ENCODE measurements around the gene OAF. TPM values are rescaled to one million over a fixed set of nuclear protein-coding genes. Genes with fewer than 3 reads are reported as not detected.

Gene OAF
- total and polyA plus RNA-seq, 2 donors (not counting 1 experiment from before 2014, with no cell fraction given): 1.3 to 1.9 TPM

GRCh38 chr11:120223793-120224192 lies 13.0 kb downstream of the OAF start:
- Histone ChIP-seq H3K27ac (ENCODE audit: low read length in 2 of 2) (no peak overlapping the region), H3K27me3 (replicated peaks in 1 of 4; ENCODE audit: control extremely low read depth in 1 of 4, control insufficient read depth in 3 of 4, insufficient read depth in 4 of 4, low read length in 3 of 4) (no peaks in the 10 kb centered on the region), H4K20me1 (ENCODE audit: control insufficient read depth, insufficient read depth, low read length, poor library complexity, severe bottlenecking) (no peaks in the 10 kb centered on the region), H3K4me1 (ENCODE audit: control insufficient read depth in 2 of 2, insufficient read depth in 2 of 2, low read length in 2 of 2) (peaks cover 7 to 8% of the 10 kb centered on the region in 2 donors), H3K9ac (ENCODE audit: low read length) (no peak overlapping the region), H3K9me3 (ENCODE audit: control extremely low read depth in 1 of 3, control insufficient read depth in 2 of 3, insufficient read depth in 1 of 3, low read length in 2 of 3) (no peaks in the 10 kb centered on the region), H3K4me3 (ENCODE audit: control extremely low read depth in 1 of 5, extremely low read depth in 1 of 5, insufficient read depth in 1 of 5, low read depth in 2 of 5, low read length in 4 of 5) (no peak overlapping the region), H3K4me2 (replicated peaks; ENCODE audit: low read depth, low read length, poor library complexity, severe bottlenecking) (no peak overlapping the region), H3K36me3 (replicated peaks in 1 of 2; ENCODE audit: control extremely low read depth in 1 of 2, control insufficient read depth in 1 of 2, extremely low read depth in 1 of 2, insufficient read depth in 2 of 2, low read length in 1 of 2) (no peaks in the 10 kb centered on the region), H3K79me2 (ENCODE audit: control insufficient read depth, insufficient read depth, low read length) (no peaks in the 10 kb centered on the region), H2AFZ (ENCODE audit: insufficient read depth, low read depth, low read length, poor library complexity, severe bottlenecking) (no peak overlapping the region)
- TF ChIP-seq CTCF (IDR thresholded peaks at IDR 0.05) (no peak), EZH2 (IDR thresholded peaks at IDR 0.05; ENCODE audit: borderline replicate concordance, insufficient read depth, low read depth, low read length, poor library complexity, severe bottlenecking) (no peak)
- DNase-seq: no peak
- ChIA-PET POLR2A (no interaction called here), CTCF (interaction anchor here (1.5 kb wide), 1 partner anchor 9 kb away, joined by 5 read pairs; no protein-coding TSS in a partner anchor)
- no CpG with 5 or more reads among the region's 1 CpG for WGBS (ENCODE audit: insufficient coverage)
- no peak overlapping the region for H3K4me3 Mint-ChIP-seq
- H3K27me3 Mint-ChIP-seq: peaks cover 20% of the 10 kb centered on the region
- no peaks in the 10 kb centered on the region for H3K9me3 Mint-ChIP-seq (ENCODE audit: insufficient read depth)
- H3K4me1 Mint-ChIP-seq: peaks cover 14% of the 10 kb centered on the region
- intact Hi-C loops (cut with micrococcal nuclease): no loop called here
- no peak overlapping the region for H3K27ac Mint-ChIP-seq
- no peak for ATAC-seq (ENCODE audit: low read depth)

- Histone ChIP-seq H3K4me2 (replicated peaks; ENCODE audit: low read depth, low read length, poor library complexity, severe bottlenecking) (peak overlapping the region; percentile 50), H3K4me3 (ENCODE audit: control extremely low read depth in 1 of 5, extremely low read depth in 1 of 5, insufficient read depth in 1 of 5, low read depth in 2 of 5, low read length in 4 of 5) (no peak overlapping the region), H3K9me3 (ENCODE audit: control extremely low read depth in 1 of 3, control insufficient read depth in 2 of 3, insufficient read depth in 1 of 3, low read length in 2 of 3) (no peaks in the 10 kb centered on the region), H3K27ac (ENCODE audit: low read length in 2 of 2) (no peak overlapping the region), H2AFZ (ENCODE audit: insufficient read depth, low read depth, low read length, poor library complexity, severe bottlenecking) (no peak overlapping the region), H3K27me3 (replicated peaks in 1 of 4; ENCODE audit: control extremely low read depth in 1 of 4, control insufficient read depth in 3 of 4, insufficient read depth in 4 of 4, low read length in 3 of 4) (no peaks in the 10 kb centered on the region), H3K9ac (ENCODE audit: low read length) (no peak overlapping the region), H4K20me1 (ENCODE audit: control insufficient read depth, insufficient read depth, low read length, poor library complexity, severe bottlenecking) (no peaks in the 10 kb centered on the region), H3K36me3 (replicated peaks in 1 of 2; ENCODE audit: control extremely low read depth in 1 of 2, control insufficient read depth in 1 of 2, extremely low read depth in 1 of 2, insufficient read depth in 2 of 2, low read length in 1 of 2) (no peaks in the 10 kb centered on the region), H3K79me2 (ENCODE audit: control insufficient read depth, insufficient read depth, low read length) (no peaks in the 10 kb centered on the region), H3K4me1 (ENCODE audit: control insufficient read depth in 2 of 2, insufficient read depth in 2 of 2, low read length in 2 of 2) (peaks cover 7 to 8% of the 10 kb centered on the region in 2 donors)
- ATAC-seq (ENCODE audit: low read depth): no peak
- TF ChIP-seq CTCF (IDR thresholded peaks at IDR 0.05): no peak
- POLR2A ChIA-PET: no interaction called here
- CTCF ChIA-PET: interaction anchor here (1.5 kb wide), 1 partner anchor 9 kb away, joined by 5 read pairs; no protein-coding TSS in a partner anchor
- no peak overlapping the region for H3K27ac Mint-ChIP-seq
- peak overlapping the region; percentile 21 for H3K4me3 Mint-ChIP-seq
- DNase-seq: no peak
- H3K9me3 Mint-ChIP-seq (ENCODE audit: insufficient read depth): no peaks in the 10 kb centered on the region
- intact Hi-C loops (cut with micrococcal nuclease): no loop called here
- WGBS (ENCODE audit: insufficient coverage): 63% methylated on average over 6 of the region's 6 CpGs
- H3K27me3 Mint-ChIP-seq: peaks cover 19% of the 10 kb centered on the region
- H3K4me1 Mint-ChIP-seq: peaks cover 14% of the 10 kb centered on the region
Observed at GRCh38 chr11:120224361-120224760, 13.5 kb downstream of the OAF start.
